GM18520 (cell line): Measurements from ENCODE around the gene DCBLD1.
"Not testable (repeated sequence)": the region's sequence is repeated elsewhere in the genome, so short reads cannot be mapped to it uniquely, and the experiment has no call there.

ENCODE experiments used
- ATAC-seq: cut with Tn5 transposase; IDR thresholded peaks from one replicate; pipeline ENCODE4 v1.9.1; 2021; ENCODE audit not compliant: unreplicated experiment

The DCBLD1 gene

GRCh38 chr6:117482240-117483003, at the start of gene DCBLD1:
Gene DCBLD1 (plus strand): TSS chr6:117482674. CDS start chr6:117482782, 108 bp downstream.
- ATAC-seq = peak; percentile 63

DNA sequence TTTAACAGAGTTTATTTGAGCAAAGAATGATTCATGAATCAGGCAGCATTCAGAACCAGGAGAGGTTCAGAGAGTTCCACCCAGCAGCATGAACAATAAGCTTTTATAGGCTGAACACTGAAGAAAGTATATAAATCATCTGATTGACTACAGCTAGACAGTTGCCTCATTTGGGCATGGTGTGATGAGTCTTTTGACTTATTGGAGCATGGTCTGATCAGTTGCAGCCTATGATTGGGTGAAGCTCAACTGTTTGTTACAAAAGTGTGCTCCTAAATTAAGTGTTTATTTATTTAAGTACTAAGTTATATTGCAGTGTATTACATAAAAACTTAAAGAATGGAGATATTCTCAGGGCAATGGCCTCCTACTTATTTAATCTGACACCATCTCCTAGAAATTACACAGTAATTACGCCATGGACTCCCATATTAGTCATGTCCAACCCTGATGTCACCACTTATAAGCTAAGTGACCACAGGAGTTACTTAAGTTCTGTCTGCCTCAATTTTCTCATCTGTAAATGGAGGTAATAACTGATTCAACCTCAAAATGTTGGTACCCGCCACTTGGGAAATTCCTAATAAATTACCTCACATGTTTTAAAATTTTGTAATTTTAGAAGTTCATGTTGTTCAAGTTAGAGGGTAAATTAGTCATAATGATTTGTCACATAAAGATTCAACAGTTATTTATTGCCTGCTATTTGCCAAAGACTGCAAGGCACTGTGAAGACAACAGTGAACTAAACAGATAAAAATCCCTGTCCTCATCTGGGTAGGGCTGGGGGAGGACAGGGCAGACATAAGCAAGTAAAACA, 41.6 kb upstream of the DCBLD1 start:
- no peak for ATAC-seq

GRCh38 chr6:117441824-117442264, 40.6 kb upstream of the DCBLD1 start:
- no peak for ATAC-seq

DNA sequence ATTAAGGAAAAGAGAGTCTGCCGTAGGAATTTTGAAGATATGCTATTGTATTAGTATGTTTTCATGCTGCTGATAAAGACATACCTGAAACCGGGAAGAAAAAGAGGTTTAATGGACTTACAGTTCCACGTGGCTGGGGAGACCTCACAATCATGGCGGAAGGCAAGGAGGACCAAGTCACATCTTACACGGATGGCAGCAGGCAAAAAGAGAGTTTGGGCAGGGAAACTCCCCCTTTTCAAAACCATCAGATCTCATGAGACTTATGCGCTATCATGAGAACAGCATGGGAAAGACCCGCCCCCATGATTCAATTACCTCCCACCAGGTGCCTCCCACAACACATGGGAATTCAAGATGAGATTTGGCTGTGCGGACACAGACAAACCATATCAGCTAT, 40.2 kb upstream of the DCBLD1 start:
- ATAC-seq = not testable (repeated sequence)

- ATAC-seq = no peak
Measured at GRCh38 chr6:117444600-117444999, 37.9 kb upstream of the DCBLD1 start.

DNA sequence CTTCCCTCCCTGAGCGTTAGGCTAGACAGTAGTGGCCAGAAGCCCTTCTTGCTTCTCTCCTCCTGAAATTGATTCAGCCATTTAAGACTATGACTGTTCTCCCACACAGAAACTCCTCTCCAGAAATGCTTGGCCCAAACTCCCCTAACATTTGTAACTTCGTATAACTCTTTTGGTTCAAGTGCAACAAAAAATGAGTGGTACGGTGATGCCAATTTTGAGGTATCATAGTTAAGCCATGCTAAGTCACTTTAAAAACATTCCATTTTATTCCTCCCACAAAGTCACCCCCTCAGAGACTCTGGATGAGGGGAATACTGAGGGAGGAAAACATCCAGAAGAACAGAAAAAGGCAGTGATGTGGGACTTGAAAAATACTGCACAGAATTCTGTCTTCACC, 35.6 kb upstream of the DCBLD1 start:
- no peak for ATAC-seq

DNA sequence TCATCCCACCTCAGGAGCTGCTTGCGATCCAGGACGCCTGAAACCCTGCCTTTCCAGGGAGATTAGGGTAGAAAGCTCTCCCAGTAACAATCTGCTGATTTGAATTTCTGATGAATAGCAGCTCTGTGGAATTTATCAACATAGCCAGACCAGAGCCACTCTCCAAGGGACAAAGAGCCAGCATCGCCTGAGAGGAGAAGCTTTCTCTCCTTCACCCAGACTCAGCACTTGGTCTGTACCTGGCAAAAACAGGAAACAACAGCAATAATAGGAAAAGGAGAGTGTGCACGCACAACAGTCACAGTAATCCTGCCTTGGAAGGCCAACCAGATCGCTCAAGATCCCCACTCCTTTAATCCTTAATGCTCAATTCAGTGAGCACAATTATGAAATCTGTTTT, 34.5 kb upstream of the DCBLD1 start:
- ATAC-seq = no peak

- no peak for ATAC-seq
Measured at GRCh38 chr6:117448732-117449485, 33.6 kb upstream of the DCBLD1 start.

GRCh38 chr6:117449549-117450439, 32.7 kb upstream of the DCBLD1 start:
- ATAC-seq = no peak

DNA sequence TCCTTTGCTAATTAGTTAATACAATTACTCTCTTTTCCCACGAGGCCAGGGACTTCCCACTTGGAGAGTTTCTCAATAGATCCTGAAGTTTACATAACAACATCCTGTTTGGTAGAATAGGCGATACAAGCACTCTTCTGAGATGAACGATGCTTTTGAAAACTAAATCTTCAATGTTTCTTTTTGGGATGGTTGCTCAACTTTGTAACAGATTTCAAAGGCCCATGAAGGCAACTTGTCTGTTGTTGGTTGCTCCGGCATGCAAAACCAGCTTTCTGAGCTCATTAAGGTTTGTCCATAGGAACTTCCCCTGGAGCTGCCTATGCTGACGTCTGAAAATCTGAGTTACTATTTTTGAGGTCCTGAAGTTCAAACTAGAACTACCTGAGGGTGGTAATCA, 30.8 kb upstream of the DCBLD1 start:
- ATAC-seq = no peak

- no peak for ATAC-seq
Measured at GRCh38 chr6:117456250-117456649, 26.2 kb upstream of the DCBLD1 start.

GRCh38 chr6:117456998-117457397, 25.5 kb upstream of the DCBLD1 start:
- ATAC-seq = no peak

DNA sequence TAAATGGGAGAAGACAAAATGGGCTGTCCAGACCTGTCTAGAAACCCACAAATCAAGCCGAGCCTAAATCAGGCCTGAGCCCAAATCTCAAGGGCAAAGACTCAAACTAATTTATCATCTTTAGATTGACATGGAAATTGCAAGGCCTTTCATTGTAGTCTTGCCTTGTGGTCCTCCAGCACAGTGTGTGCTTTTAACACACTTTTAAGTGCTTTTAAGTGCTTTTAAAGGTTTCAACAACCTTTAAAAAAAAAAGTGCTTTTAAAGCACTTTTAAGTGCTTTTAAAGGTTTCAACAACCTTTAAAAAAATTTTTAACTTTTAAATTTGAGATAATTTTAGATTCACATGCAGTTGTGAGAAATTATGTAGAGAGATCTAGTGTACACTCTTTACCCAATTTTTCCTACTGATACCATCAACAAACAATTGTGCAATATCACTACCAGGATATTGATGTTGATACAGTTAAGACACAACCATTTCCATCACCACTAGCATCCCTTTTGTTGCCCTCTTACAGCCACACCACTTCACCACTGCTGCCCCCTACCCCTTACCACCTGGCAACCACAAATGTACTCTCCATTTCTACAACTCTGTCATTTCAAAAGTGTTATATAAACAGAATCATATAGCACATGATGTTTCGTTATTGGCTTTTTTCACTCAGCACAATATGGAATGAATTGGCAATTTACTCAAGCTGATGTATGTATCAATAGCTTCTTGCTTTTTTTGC, 23.1 kb upstream of the DCBLD1 start:
- no peak for ATAC-seq

GRCh38 chr6:117463762-117464665, 18.5 kb upstream of the DCBLD1 start:
- peak; percentile 84 for ATAC-seq

DNA sequence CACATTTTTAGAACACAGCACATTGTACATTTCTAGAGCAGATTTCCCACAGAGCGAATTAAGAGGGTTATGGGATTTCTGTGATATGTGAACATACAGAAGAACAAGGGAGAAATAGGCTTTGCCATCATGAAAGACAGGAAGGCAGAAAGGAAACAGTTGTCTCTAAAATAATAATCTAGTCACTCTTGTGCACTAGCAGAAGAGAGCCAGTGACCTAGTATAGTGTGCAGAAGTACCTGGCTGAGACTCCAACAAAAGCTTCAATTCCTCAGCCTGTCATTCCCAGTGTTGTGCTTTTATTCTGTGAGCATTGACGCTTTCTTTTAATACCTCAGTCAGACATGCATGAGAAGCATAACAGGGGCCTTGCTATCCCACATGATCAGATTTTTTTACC, 17.8 kb upstream of the DCBLD1 start:
- ATAC-seq = no peak

- no peak for ATAC-seq
Measured at GRCh38 chr6:117465691-117466090, 16.8 kb upstream of the DCBLD1 start.

- ATAC-seq = no peak
Measured at GRCh38 chr6:117467876-117468275, 14.6 kb upstream of the DCBLD1 start.

- ATAC-seq = not testable (repeated sequence)
Measured at GRCh38 chr6:117468527-117468926, 13.9 kb upstream of the DCBLD1 start.

- ATAC-seq = no peak
Measured at GRCh38 chr6:117469356-117469755, 13.1 kb upstream of the DCBLD1 start.
